ENCODE results near the gene HRH3.

The HRH3 gene

GRCh38 chr20:62242176-62242575 lies 22.1 kb upstream of the HRH3 start:
- no peak for DNase-seq (ENCODE audit: low spot score)
- H3K4me1 ChIP-seq (ENCODE audit: insufficient read depth, poor library complexity, severe bottlenecking): peaks cover 24% of the 10 kb centered on the region
- peaks cover 32% of the 10 kb centered on the region for H3K36me3 ChIP-seq (ENCODE audit: low read depth)
- no peaks in the 10 kb centered on the region for H3K27me3 ChIP-seq (ENCODE audit: insufficient read depth, poor library complexity, severe bottlenecking)
- TF ChIP-seq, protein P1, sequence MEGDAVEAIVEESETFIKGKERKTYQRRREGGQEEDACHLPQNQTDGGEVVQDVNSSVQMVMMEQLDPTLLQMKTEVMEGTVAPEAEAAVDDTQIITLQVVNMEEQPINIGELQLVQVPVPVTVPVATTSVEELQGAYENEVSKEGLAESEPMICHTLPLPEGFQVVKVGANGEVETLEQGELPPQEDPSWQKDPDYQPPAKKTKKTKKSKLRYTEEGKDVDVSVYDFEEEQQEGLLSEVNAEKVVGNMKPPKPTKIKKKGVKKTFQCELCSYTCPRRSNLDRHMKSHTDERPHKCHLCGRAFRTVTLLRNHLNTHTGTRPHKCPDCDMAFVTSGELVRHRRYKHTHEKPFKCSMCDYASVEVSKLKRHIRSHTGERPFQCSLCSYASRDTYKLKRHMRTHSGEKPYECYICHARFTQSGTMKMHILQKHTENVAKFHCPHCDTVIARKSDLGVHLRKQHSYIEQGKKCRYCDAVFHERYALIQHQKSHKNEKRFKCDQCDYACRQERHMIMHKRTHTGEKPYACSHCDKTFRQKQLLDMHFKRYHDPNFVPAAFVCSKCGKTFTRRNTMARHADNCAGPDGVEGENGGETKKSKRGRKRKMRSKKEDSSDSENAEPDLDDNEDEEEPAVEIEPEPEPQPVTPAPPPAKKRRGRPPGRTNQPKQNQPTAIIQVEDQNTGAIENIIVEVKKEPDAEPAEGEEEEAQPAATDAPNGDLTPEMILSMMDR (IDR thresholded peaks at IDR 0.05; ENCODE audit: poor library complexity, severe bottlenecking): no peak
- no peaks in the 10 kb centered on the region for H3K9me3 ChIP-seq (ENCODE audit: severe bottlenecking)
- ATAC-seq (ENCODE audit: low read depth): no peak
- H3K27ac ChIP-seq (ENCODE audit: poor library complexity, severe bottlenecking): peak overlapping the region; percentile 8
- H3K4me3 ChIP-seq (ENCODE audit: severe bottlenecking): no peak overlapping the region

DNA sequence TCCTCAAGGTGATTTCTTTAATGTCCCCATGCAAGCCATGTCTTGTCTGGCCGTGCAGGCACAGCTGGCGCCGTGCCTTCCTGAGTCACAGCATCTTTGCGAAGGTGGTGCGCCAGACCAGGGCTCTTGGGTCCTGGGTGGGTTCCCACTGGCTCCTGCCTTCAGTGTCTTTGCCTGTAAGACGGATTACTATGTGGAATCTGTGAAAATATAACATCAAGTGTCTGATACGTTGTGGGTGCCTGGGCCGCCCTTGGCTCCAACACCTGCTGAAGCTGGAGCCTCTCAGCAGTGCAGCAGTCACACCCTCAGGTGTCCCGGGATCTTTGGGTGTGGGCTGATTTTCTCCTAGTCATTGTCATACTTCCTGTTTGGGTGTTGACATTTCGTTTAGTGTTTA lies 21.4 kb upstream of the HRH3 start:
- peaks cover 24% of the 10 kb centered on the region for H3K4me1 ChIP-seq (ENCODE audit: insufficient read depth, poor library complexity, severe bottlenecking)
- H3K9me3 ChIP-seq (ENCODE audit: severe bottlenecking): no peaks in the 10 kb centered on the region
- no peaks in the 10 kb centered on the region for H3K27me3 ChIP-seq (ENCODE audit: insufficient read depth, poor library complexity, severe bottlenecking)
- peaks cover 32% of the 10 kb centered on the region for H3K36me3 ChIP-seq (ENCODE audit: low read depth)
- H3K27ac ChIP-seq (ENCODE audit: poor library complexity, severe bottlenecking): peak overlapping the region; percentile 8
- no peak overlapping the region for H3K4me3 ChIP-seq (ENCODE audit: severe bottlenecking)
- DNase-seq (ENCODE audit: low spot score) (no peak), ATAC-seq (ENCODE audit: low read depth) (no peak)
- TF ChIP-seq, protein P1 (IDR thresholded peaks at IDR 0.05; ENCODE audit: poor library complexity, severe bottlenecking): no peak

- TF ChIP-seq, protein P1 (IDR thresholded peaks at IDR 0.05; ENCODE audit: poor library complexity, severe bottlenecking): no peak
- peaks cover 24% of the 10 kb centered on the region for H3K4me1 ChIP-seq (ENCODE audit: insufficient read depth, poor library complexity, severe bottlenecking)
- H3K27ac ChIP-seq (ENCODE audit: poor library complexity, severe bottlenecking): no peak overlapping the region
- H3K36me3 ChIP-seq (ENCODE audit: low read depth): peaks cover 32% of the 10 kb centered on the region
- DNase-seq (ENCODE audit: low spot score) (no peak), ATAC-seq (ENCODE audit: low read depth) (no peak)
- H3K27me3 ChIP-seq (ENCODE audit: insufficient read depth, poor library complexity, severe bottlenecking): no peaks in the 10 kb centered on the region
- no peak overlapping the region for H3K4me3 ChIP-seq (ENCODE audit: severe bottlenecking)
- H3K9me3 ChIP-seq (ENCODE audit: severe bottlenecking): no peaks in the 10 kb centered on the region
These were observed 20.1 kb upstream of the HRH3 start for GRCh38 chr20:62240020-62240685.

- DNase-seq (ENCODE audit: low spot score): no peak
- Histone ChIP-seq H3K9me3 (ENCODE audit: severe bottlenecking) (no peaks in the 10 kb centered on the region), H3K27ac (ENCODE audit: poor library complexity, severe bottlenecking) (peak overlapping the region; percentile 46), H3K36me3 (ENCODE audit: low read depth) (peaks cover 29% of the 10 kb centered on the region), H3K4me3 (ENCODE audit: severe bottlenecking) (peak overlapping the region; percentile 52), H3K27me3 (ENCODE audit: insufficient read depth, poor library complexity, severe bottlenecking) (no peaks in the 10 kb centered on the region), H3K4me1 (ENCODE audit: insufficient read depth, poor library complexity, severe bottlenecking) (peaks cover 24% of the 10 kb centered on the region)
- no peak for ATAC-seq (ENCODE audit: low read depth)
- TF ChIP-seq, protein P1 (IDR thresholded peaks at IDR 0.05; ENCODE audit: poor library complexity, severe bottlenecking): no peak
These were observed 19.3 kb upstream of the HRH3 start for GRCh38 chr20:62239278-62239879.
